Neural cell (in vitro differentiated cells): ENCODE results near the gene SLC6A9. TPM values are rescaled to one million over a fixed set of nuclear protein-coding genes. Genes with fewer than 3 reads are reported as not detected.

Experiments
- H2AFZ ChIP-seq: fragments of 200-600, 300-800 bp; sonication (generic), shearing (Covaris generic); 2 replicates; pipeline ENCODE4 v1.6.0; 2014; ENCODE audit warnings: low read depth, mild to moderate bottlenecking, antibody characterized with exemption, low read length, moderate library complexity
- H3F3A ChIP-seq: fragments of 200-600 bp; shearing (Covaris generic); 2 replicates; pipeline ENCODE4 v1.6.1; 2016; ENCODE audit warnings: mild to moderate bottlenecking, moderate library complexity, mixed read lengths, antibody characterized with exemption, low read length; ENCODE audit not compliant: insufficient read depth, poor library complexity, severe bottlenecking
- H3K27ac ChIP-seq: fragments of 200-600, 300-800 bp; sonication (generic), shearing (Covaris generic); 2 replicates; pipeline ENCODE4 v1.5.1; 2014; ENCODE audit warnings: mild to moderate bottlenecking, low read length, moderate library complexity
- H3K27me3 ChIP-seq: fragments of 300-800, 200-600 bp; sonication (generic), shearing (Covaris generic); 2 replicates; pipeline ENCODE4 v1.6.0; 2014; ENCODE audit warnings: mild to moderate bottlenecking, low read depth, low read length, moderate library complexity; ENCODE audit not compliant: insufficient read depth
- H3K36me3 ChIP-seq: fragments of 300-800, 200-600 bp; sonication (generic), shearing (Covaris generic); 2 replicates; pipeline ENCODE4 v1.5.1; 2014; ENCODE audit warnings: mild to moderate bottlenecking, antibody characterized with exemption, low read length, moderate library complexity; ENCODE audit not compliant: insufficient read depth
- H3K4me2 ChIP-seq: fragments of 300-800, 200-600 bp; sonication (generic), shearing (Covaris generic); 2 replicates; pipeline ENCODE4 v1.6.0; 2014; ENCODE audit warnings: mild to moderate bottlenecking, low read length
- H3K4me3 ChIP-seq: fragments of 300-800, 200-600 bp; sonication (generic), shearing (Covaris generic); 2 replicates; pipeline ENCODE4 v1.5.1; 2014; ENCODE audit warnings: mild to moderate bottlenecking, low read length, moderate library complexity
- H3K79me2 ChIP-seq: fragments of 200-600 bp; shearing (Covaris generic); replicated peaks from 2 replicates; pipeline ENCODE4 v1.6.0; 2014; ENCODE audit warnings: mild to moderate bottlenecking, low read length, moderate library complexity; ENCODE audit not compliant: insufficient read depth
- H3K9ac ChIP-seq: fragments of 300-800, 200-600 bp; sonication (generic), shearing (Covaris generic); 2 replicates; pipeline ENCODE4 v1.6.1; 2016; ENCODE audit warnings: mild to moderate bottlenecking, low read length, mixed read lengths
- H3K9me2 ChIP-seq: fragments of 200-600 bp; shearing (Covaris generic); 2 replicates; pipeline ENCODE4 v1.6.1; 2016; ENCODE audit warnings: mild to moderate bottlenecking, low read length, mixed read lengths; ENCODE audit not compliant: insufficient read depth
- H3K9me3 ChIP-seq: fragments of 200-600, 300-800 bp; sonication (generic), shearing (Covaris generic); 2 replicates; pipeline ENCODE4 v1.6.1; 2016; ENCODE audit warnings: mild to moderate bottlenecking, mixed run types, low read length, moderate library complexity, mixed read lengths
- H4K20me1 ChIP-seq: fragments of 200-600 bp; shearing (Covaris generic); 2 replicates; pipeline ENCODE4 v1.6.1; 2016; ENCODE audit warnings: mild to moderate bottlenecking, mixed run types; ENCODE audit not compliant: insufficient read depth
- EP300 ChIP-seq: fragments of 450-650 bp; conservative IDR thresholded peaks from 2 replicates; pipeline ENCODE4 v1.6.1; 2014; ENCODE audit warnings: antibody characterized with exemption, mild to moderate bottlenecking, moderate library complexity; ENCODE audit not compliant: poor library complexity, severe bottlenecking
- EZH2 ChIP-seq: fragments of 200-600, 300-800 bp; shearing (Covaris generic), sonication (generic); IDR thresholded peaks from 2 replicates; pipeline ENCODE4 v1.6.1; 2014; ENCODE audit warnings: antibody characterized with exemption, low read length, borderline replicate concordance, mild to moderate bottlenecking; ENCODE audit not compliant: insufficient read depth, poor library complexity, severe bottlenecking
- MXI1 ChIP-seq: fragments of 450-650 bp; conservative IDR thresholded peaks from 2 replicates; pipeline ENCODE4 v1.6.1; 2014; ENCODE audit warnings: antibody characterized with exemption, mild to moderate bottlenecking; ENCODE audit not compliant: poor library complexity, severe bottlenecking
- POLR2AphosphoS5 ChIP-seq: IDR thresholded peaks from 2 replicates; pipeline ENCODE4 v1.6.1; 2012
- RAD21 ChIP-seq: fragments of 450-650 bp; conservative IDR thresholded peaks from 2 replicates; pipeline ENCODE4 v1.6.1; 2014; ENCODE audit warnings: antibody characterized with exemption, mild to moderate bottlenecking, moderate library complexity
- SMC3 ChIP-seq: fragments of 450-650 bp; conservative IDR thresholded peaks from 2 replicates; pipeline ENCODE4 v1.6.1; 2014; ENCODE audit warnings: antibody characterized with exemption, mild to moderate bottlenecking, moderate library complexity; ENCODE audit not compliant: poor library complexity
- TAF1 ChIP-seq: IDR thresholded peaks from 2 replicates; pipeline ENCODE4 v1.6.1; 2012; ENCODE audit warnings: low read depth
- polyA plus RNA-seq: library from polyadenylated mRNA; depleted of rRNA; stranded (reverse); fragments of >200 nt; gene quantifications from 2 replicates; pipeline ENCODE4 v1.2.3, GENCODE V29; 2014
- TF ChIP-seq, protein P1 (sequence below): IDR thresholded peaks from 2 replicates; pipeline ENCODE4 v1.6.1; 2012; ENCODE audit warnings: borderline replicate concordance
- TF ChIP-seq, protein P2 (sequence below): fragments of 450-650 bp; IDR thresholded peaks from 2 replicates; pipeline ENCODE4 v1.5.1; 2014; ENCODE audit warnings: antibody characterized with exemption, mild to moderate bottlenecking, moderate library complexity; ENCODE audit not compliant: poor library complexity, severe bottlenecking

SLC6A9 gene
- polyA plus RNA-seq, 1 donor from 2014 or later = 1.3 TPM

DNA sequence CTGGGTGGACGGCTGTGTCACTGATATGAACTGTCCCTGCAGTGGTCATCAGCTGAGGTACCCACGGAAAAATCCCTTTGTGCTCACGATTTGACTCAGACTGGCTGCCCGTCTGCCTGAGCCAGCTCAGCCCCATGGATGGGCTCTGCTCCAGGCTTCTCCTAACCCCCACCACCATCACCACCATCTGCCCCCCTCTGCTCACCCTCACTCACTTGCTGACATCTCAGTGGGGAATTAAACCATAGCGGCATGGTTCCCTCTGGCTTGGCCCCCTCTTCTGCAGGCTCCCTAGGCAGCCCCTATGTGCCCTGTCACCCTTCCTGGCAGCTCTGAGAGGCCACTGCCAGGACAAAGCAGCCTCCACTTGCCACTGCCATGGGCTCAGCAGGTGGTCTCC lies 17.3 kb downstream of the SLC6A9 start:
- H3K9ac ChIP-seq = no peak overlapping the region
- H3K4me3 ChIP-seq = no peak overlapping the region
- H2AFZ ChIP-seq = no peak overlapping the region

DNA sequence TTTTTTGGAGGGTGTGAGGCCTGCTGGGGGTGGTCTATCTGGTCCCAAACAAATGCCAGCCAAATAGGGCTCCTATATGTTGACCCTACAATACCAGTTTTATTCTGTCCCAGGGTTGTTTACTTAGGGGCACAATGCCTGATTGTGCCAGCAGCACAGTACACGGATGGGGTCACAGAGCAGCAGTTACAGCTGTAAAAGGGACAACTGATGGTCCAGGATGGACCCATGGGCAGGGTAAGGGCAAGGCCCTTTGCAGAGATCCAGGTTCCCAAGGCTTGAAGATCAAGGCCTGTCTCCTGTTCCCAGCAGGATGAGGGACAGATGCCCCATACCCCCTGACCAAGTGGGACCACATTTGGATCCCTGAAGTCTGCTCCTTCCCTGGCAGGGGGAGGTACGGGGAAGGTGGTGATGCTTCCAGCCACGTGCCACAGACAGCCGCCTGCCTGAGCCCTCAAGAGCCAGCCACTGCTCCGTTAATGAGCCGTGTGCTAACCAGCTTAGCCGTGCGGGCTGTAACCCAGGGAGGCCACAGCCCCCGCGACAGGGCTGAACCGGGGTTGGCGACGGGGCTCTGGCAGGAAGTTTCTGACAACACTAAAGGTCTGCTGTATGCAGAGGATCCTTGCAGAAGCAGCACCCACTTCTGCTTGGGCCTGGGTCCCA lies 18.2 kb downstream of the SLC6A9 start:
- no peaks in the 10 kb centered on the region for H4K20me1 ChIP-seq
- no peak overlapping the region for H3K4me2 ChIP-seq
- TF ChIP-seq EP300 (no peak), RAD21 (no peak), SMC3 (no peak)
- no peaks in the 10 kb centered on the region for H3K27me3 ChIP-seq
- H3K9me2 ChIP-seq = no peaks in the 10 kb centered on the region
- no peak overlapping the region for H3K9ac ChIP-seq
- no peak overlapping the region for H3K27ac ChIP-seq
- H3F3A ChIP-seq = no peaks in the 10 kb centered on the region
- H3K4me3 ChIP-seq = no peak overlapping the region
- H3K36me3 ChIP-seq = no peaks in the 10 kb centered on the region
- H3K9me3 ChIP-seq = no peaks in the 10 kb centered on the region
- H2AFZ ChIP-seq = no peak overlapping the region
- no peaks in the 10 kb centered on the region for H3K79me2 ChIP-seq

More for the DNA sequence above, 17.3 kb downstream of the SLC6A9 start:
- H3K9me2 ChIP-seq = no peaks in the 10 kb centered on the region
- no peaks in the 10 kb centered on the region for H3K36me3 ChIP-seq
- H4K20me1 ChIP-seq = no peaks in the 10 kb centered on the region
- no peaks in the 10 kb centered on the region for H3K27me3 ChIP-seq
- no peak for TF ChIP-seq EZH2
- H3F3A ChIP-seq = no peaks in the 10 kb centered on the region
- no peaks in the 10 kb centered on the region for H3K9me3 ChIP-seq
- no peak overlapping the region for H3K4me2 ChIP-seq
- H3K79me2 ChIP-seq = no peaks in the 10 kb centered on the region
- no peak overlapping the region for H3K27ac ChIP-seq

DNA sequence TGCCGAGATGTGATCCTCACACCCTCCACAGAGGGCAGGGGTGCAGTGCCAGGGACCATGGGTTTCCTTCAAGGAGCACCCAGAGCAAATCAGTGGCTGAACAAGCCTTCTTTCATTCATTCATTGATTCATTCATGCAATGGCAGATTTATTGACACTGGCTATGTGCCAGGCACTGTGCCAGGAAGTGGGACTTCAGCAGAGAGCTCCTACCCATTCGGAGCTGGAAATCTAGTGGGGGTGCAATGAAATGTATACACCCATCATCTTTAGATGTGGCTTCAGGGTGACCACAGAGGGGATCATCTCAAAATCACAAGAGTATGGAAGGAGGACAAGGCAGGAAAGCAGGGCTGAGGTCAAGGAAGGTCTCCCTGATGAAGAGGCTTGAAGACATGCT lies 18.9 kb downstream of the SLC6A9 start:
- no peaks in the 10 kb centered on the region for H3F3A ChIP-seq
- H3K9ac ChIP-seq = no peak overlapping the region
- H3K4me3 ChIP-seq = no peak overlapping the region
- H4K20me1 ChIP-seq = no peaks in the 10 kb centered on the region
- H3K9me3 ChIP-seq = no peaks in the 10 kb centered on the region
- H3K9me2 ChIP-seq = no peaks in the 10 kb centered on the region
- no peak overlapping the region for H2AFZ ChIP-seq
- H3K36me3 ChIP-seq = no peaks in the 10 kb centered on the region
- no peak overlapping the region for H3K27ac ChIP-seq
- TF ChIP-seq POLR2AphosphoS5 (no peak), SMC3 (no peak), RAD21 (no peak), MXI1 (no peak), EP300 (no peak), TAF1 (no peak), EZH2 (no peak)
- TF ChIP-seq, protein P1, sequence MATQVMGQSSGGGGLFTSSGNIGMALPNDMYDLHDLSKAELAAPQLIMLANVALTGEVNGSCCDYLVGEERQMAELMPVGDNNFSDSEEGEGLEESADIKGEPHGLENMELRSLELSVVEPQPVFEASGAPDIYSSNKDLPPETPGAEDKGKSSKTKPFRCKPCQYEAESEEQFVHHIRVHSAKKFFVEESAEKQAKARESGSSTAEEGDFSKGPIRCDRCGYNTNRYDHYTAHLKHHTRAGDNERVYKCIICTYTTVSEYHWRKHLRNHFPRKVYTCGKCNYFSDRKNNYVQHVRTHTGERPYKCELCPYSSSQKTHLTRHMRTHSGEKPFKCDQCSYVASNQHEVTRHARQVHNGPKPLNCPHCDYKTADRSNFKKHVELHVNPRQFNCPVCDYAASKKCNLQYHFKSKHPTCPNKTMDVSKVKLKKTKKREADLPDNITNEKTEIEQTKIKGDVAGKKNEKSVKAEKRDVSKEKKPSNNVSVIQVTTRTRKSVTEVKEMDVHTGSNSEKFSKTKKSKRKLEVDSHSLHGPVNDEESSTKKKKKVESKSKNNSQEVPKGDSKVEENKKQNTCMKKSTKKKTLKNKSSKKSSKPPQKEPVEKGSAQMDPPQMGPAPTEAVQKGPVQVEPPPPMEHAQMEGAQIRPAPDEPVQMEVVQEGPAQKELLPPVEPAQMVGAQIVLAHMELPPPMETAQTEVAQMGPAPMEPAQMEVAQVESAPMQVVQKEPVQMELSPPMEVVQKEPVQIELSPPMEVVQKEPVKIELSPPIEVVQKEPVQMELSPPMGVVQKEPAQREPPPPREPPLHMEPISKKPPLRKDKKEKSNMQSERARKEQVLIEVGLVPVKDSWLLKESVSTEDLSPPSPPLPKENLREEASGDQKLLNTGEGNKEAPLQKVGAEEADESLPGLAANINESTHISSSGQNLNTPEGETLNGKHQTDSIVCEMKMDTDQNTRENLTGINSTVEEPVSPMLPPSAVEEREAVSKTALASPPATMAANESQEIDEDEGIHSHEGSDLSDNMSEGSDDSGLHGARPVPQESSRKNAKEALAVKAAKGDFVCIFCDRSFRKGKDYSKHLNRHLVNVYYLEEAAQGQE = no peak
- TF ChIP-seq, protein P2, sequence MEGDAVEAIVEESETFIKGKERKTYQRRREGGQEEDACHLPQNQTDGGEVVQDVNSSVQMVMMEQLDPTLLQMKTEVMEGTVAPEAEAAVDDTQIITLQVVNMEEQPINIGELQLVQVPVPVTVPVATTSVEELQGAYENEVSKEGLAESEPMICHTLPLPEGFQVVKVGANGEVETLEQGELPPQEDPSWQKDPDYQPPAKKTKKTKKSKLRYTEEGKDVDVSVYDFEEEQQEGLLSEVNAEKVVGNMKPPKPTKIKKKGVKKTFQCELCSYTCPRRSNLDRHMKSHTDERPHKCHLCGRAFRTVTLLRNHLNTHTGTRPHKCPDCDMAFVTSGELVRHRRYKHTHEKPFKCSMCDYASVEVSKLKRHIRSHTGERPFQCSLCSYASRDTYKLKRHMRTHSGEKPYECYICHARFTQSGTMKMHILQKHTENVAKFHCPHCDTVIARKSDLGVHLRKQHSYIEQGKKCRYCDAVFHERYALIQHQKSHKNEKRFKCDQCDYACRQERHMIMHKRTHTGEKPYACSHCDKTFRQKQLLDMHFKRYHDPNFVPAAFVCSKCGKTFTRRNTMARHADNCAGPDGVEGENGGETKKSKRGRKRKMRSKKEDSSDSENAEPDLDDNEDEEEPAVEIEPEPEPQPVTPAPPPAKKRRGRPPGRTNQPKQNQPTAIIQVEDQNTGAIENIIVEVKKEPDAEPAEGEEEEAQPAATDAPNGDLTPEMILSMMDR = no peak
- H3K79me2 ChIP-seq = no peaks in the 10 kb centered on the region
- H3K4me2 ChIP-seq = no peak overlapping the region
- no peaks in the 10 kb centered on the region for H3K27me3 ChIP-seq
